H1 (cell line): ENCODE results near the gene GALNTL6. TPM values are rescaled to one million over a fixed set of nuclear protein-coding genes. Genes with fewer than 3 reads are reported as not detected.

ENCODE experiments used
- CTCF ChIA-PET: fragments of 300-600 bp; sonication (Branson Sonifier 250); formaldehyde crosslinking; loops from one replicate; lab custom pipeline; 2021; ENCODE audit not compliant: partially characterized antibody; lab: Charles Lee
- POLR2A ChIA-PET: fragments of 300-600 bp; sonication (Branson Sonifier 250); formaldehyde crosslinking; loops from one replicate; lab custom pipeline; 2021; ENCODE audit warnings: inconsistent platforms; ENCODE audit not compliant: partially characterized antibody; lab: Charles Lee
- DNase-seq, 2 experiments: peaks; one replicate each; pipeline versions ENCODE4 v3.0.0 to v3.0.0-alpha.2; 2010 to 2022; ENCODE audit warnings: low spot score in 2 of 2, low read depth in 1 of 2, mixed read lengths in 1 of 2
- FAIRE-seq: peaks from 2 replicates; lab custom pipeline; 2011; peaks lifted over from hg19 to GRCh38; lab: Jason Lieb, UNC
- H2AFZ ChIP-seq: 2 replicates; pipeline ENCODE4 v1.8.1; 2012; ENCODE audit warnings: low read length, inconsistent platforms
- H2AK5ac ChIP-seq: 2 replicates; pipeline ENCODE4 v1.6.1; 2013; ENCODE audit warnings: low read depth, low read length
- H2BK120ac ChIP-seq: replicated peaks from 2 replicates; pipeline ENCODE3; 2013; ENCODE audit warnings: low read depth, low read length, inconsistent platforms
- H2BK12ac ChIP-seq: 2 replicates; pipeline ENCODE4 v1.6.1; 2013; ENCODE audit warnings: low read depth, low read length
- H2BK15ac ChIP-seq: 2 replicates; pipeline ENCODE4 v1.6.1; 2013; ENCODE audit warnings: low read length
- H2BK20ac ChIP-seq: 2 replicates; pipeline ENCODE4 v1.6.1; 2013; ENCODE audit warnings: low read length
- H2BK5ac ChIP-seq: 2 replicates; pipeline ENCODE4 v1.6.1; 2013; ENCODE audit warnings: low read depth, low read length
- H3K14ac ChIP-seq: 2 replicates; pipeline ENCODE4 v1.6.1; 2013; ENCODE audit warnings: inconsistent platforms; ENCODE audit not compliant: insufficient read length
- H3K18ac ChIP-seq: 2 replicates; pipeline ENCODE4 v1.6.1; 2013; ENCODE audit warnings: low read length; ENCODE audit errors: extremely low read depth
- H3K23ac ChIP-seq: 2 replicates; pipeline ENCODE4 v1.6.1; 2013; ENCODE audit warnings: inconsistent platforms; ENCODE audit not compliant: insufficient read length
- H3K23me2 ChIP-seq: 2 replicates; pipeline ENCODE4 v1.6.1; 2013; ENCODE audit warnings: low read depth, low read length
- H3K27ac ChIP-seq: 2 replicates; pipeline ENCODE4 v1.6.1; 2011; ENCODE audit warnings: low read depth, low read length, inconsistent platforms
- H3K27me3 ChIP-seq, 4 experiments: replicated peaks in 1 of 4; 1 replicate in 1 of 4; 2 replicates in 3 of 4; pipeline versions ENCODE4 v1.6.1 to v1.8.1; 2011 to 2013; ENCODE audit warnings: low read length in 3 of 4, mild to moderate bottlenecking in 3 of 4, inconsistent platforms in 2 of 4, mixed read lengths in 2 of 4, moderate library complexity in 1 of 4; ENCODE audit not compliant: control insufficient read depth in 3 of 4, insufficient read depth in 3 of 4; ENCODE audit errors: extremely low read depth in 1 of 4
- H3K36me3 ChIP-seq, 4 experiments: 2 replicates each; pipeline versions ENCODE4 v1.6.1 to v1.8.1; 2011 to 2013; ENCODE audit warnings: mild to moderate bottlenecking in 4 of 4, low read length in 3 of 4, moderate library complexity in 2 of 4, control low read depth in 1 of 4, inconsistent platforms in 1 of 4; ENCODE audit not compliant: insufficient read depth in 4 of 4, control insufficient read depth in 2 of 4
- H3K4ac ChIP-seq: replicated peaks from 2 replicates; pipeline ENCODE3; 2013; ENCODE audit warnings: low read length, low read depth, mixed read lengths, inconsistent platforms; ENCODE audit not compliant: insufficient read length
- H3K4me1 ChIP-seq, 4 experiments: replicated peaks in 1 of 4; 1 replicate in 1 of 4; 2 replicates in 3 of 4; pipeline versions ENCODE4 v1.6.1 to v1.8.1; 2011 to 2013; ENCODE audit warnings: low read length in 3 of 4, inconsistent platforms in 2 of 4, mixed read lengths in 1 of 4; ENCODE audit not compliant: insufficient read depth in 4 of 4, control insufficient read depth in 3 of 4
- H3K4me2 ChIP-seq, 2 experiments: 2 replicates each; pipeline versions ENCODE4 v1.6.1 to v1.8.1; 2011 to 2013; ENCODE audit warnings: low read depth in 2 of 2, low read length in 2 of 2, control low read depth in 1 of 2, inconsistent platforms in 1 of 2, mild to moderate bottlenecking in 1 of 2; ENCODE audit not compliant: insufficient read depth in 1 of 2
- H3K4me3 ChIP-seq, 4 experiments: fragments of 200-600, 300-600 bp in 1 of 4; sonication (generic), shearing (Covaris generic), sonication (Bioruptor Twin) in 1 of 4; 2 replicates each; pipeline versions ENCODE4 v1.5.1 to v1.8.1; 2011 to 2016; ENCODE audit warnings: low read length in 4 of 4, low read depth in 3 of 4, control low read depth in 2 of 4, inconsistent platforms in 2 of 4, mild to moderate bottlenecking in 2 of 4, mixed read lengths in 1 of 4, moderate library complexity in 1 of 4; ENCODE audit not compliant: insufficient read depth in 2 of 4; ENCODE audit errors: extremely low read depth in 1 of 4
- H3K56ac ChIP-seq: replicated peaks from 2 replicates; pipeline ENCODE3; 2013; ENCODE audit warnings: low read depth, mild to moderate bottlenecking, mixed read lengths, low read length, inconsistent platforms; ENCODE audit not compliant: insufficient read length
- H3K79me1 ChIP-seq: 2 replicates; pipeline ENCODE4 v1.6.1; 2013; ENCODE audit warnings: low read depth, low read length, control low read depth
- H3K79me2 ChIP-seq, 2 experiments: 2 replicates each; pipeline versions ENCODE4 v1.6.1 to v1.8.1; 2012 to 2013; ENCODE audit warnings: low read length in 2 of 2, mild to moderate bottlenecking in 2 of 2, inconsistent platforms in 1 of 2; ENCODE audit not compliant: insufficient read depth in 2 of 2, control insufficient read depth in 1 of 2
- H3K9ac ChIP-seq, 4 experiments: replicated peaks in 1 of 4; 1 replicate in 1 of 4; 2 replicates in 3 of 4; pipeline versions ENCODE4 v1.6.1 to v1.8.1; 2011 to 2013; ENCODE audit warnings: low read depth in 3 of 4, low read length in 3 of 4, control low read depth in 2 of 4, mild to moderate bottlenecking in 2 of 4, moderate library complexity in 2 of 4, inconsistent platforms in 1 of 4; ENCODE audit errors: extremely low read depth in 1 of 4
- H3K9me3 ChIP-seq, 2 experiments: 2 replicates each; pipeline versions ENCODE4 v1.6.1 to v1.8.1; 2012 to 2013; ENCODE audit warnings: mild to moderate bottlenecking in 2 of 2, moderate library complexity in 2 of 2, control low read depth in 1 of 2, inconsistent platforms in 1 of 2, low read depth in 1 of 2, low read length in 1 of 2, mixed read lengths in 1 of 2; ENCODE audit not compliant: insufficient read depth in 2 of 2
- H4K20me1 ChIP-seq, 2 experiments: replicated peaks in 1 of 2; 2 replicates each; pipeline versions ENCODE3 to v1.8.1; 2011 to 2013; ENCODE audit warnings: inconsistent platforms in 2 of 2, low read length in 2 of 2, mild to moderate bottlenecking in 1 of 2; ENCODE audit not compliant: insufficient read depth in 2 of 2, control insufficient read depth in 1 of 2
- H4K5ac ChIP-seq: 2 replicates; pipeline ENCODE4 v1.6.1; 2013; ENCODE audit warnings: low read length, low read depth, mixed read lengths, inconsistent platforms; ENCODE audit not compliant: insufficient read length
- H4K8ac ChIP-seq: 2 replicates; pipeline ENCODE4 v1.8.0; 2013; ENCODE audit warnings: mild to moderate bottlenecking, moderate library complexity, low read length, inconsistent platforms; ENCODE audit not compliant: insufficient read depth; ENCODE audit errors: extremely low read depth
- H4K91ac ChIP-seq: replicated peaks from 2 replicates; pipeline ENCODE3; 2013; ENCODE audit warnings: low read length, mixed read lengths, inconsistent platforms; ENCODE audit not compliant: insufficient read length
- CHD1 ChIP-seq: IDR thresholded peaks from 2 replicates; pipeline ENCODE4 v1.6.1; 2012; ENCODE audit warnings: low read depth, low read length, improper control_type of control experiment
- EZH2 ChIP-seq: fragments of 200-600 bp; sonication (generic); IDR thresholded peaks from 2 replicates; pipeline ENCODE4 v1.7.1; 2012; ENCODE audit warnings: low read depth, mild to moderate bottlenecking, moderate library complexity, low read length, inconsistent platforms; ENCODE audit not compliant: severe bottlenecking
- NANOG ChIP-seq: IDR thresholded peaks from 2 replicates; pipeline ENCODE4 v1.6.1; 2011; ENCODE audit warnings: low read length, low read depth, mild to moderate bottlenecking, inconsistent platforms; ENCODE audit not compliant: insufficient read depth, poor library complexity, severe bottlenecking
- USF2 ChIP-seq: IDR thresholded peaks from 2 replicates; pipeline ENCODE4 v1.6.1; 2011; ENCODE audit warnings: low read length, improper control_type of control experiment
- WGBS, 2 experiments: shearing (Covaris generic) in 1 of 2; methylation state at CpG; one replicate each; pipeline versions ENCODE4 v1.1.6 to v1.1.7; 2013 to 2015; ENCODE audit warnings: low lambda C conversion rate in 2 of 2, mixed read lengths in 2 of 2, inconsistent platforms in 1 of 2, low coverage in 1 of 2, missing lambda C conversion rate in 1 of 2; ENCODE audit not compliant: insufficient replicate concordance in 2 of 2, insufficient coverage in 1 of 2, insufficient read length in 1 of 2; ENCODE audit errors: extremely low coverage in 1 of 2, missing lambda C conversion rate in 1 of 2; 5-methylcytosine and 5-hydroxymethylcytosine counted together
- polyA plus RNA-seq, 7 experiments: library from polyadenylated mRNA; depleted of rRNA in 3 of 7; stranded (reverse) in 5 of 7; unstranded in 2 of 7; fragments of >200 nt in 5 of 7; fragments of 200-250 nt in 2 of 7; gene quantifications; 1 replicate in 5 of 7; 2 replicates in 1 of 7; 4 replicates in 1 of 7; pipeline versions ENCODE4 v1.2.1 to v1.2.3, GENCODE V29; 2011 to 2013; ENCODE audit warnings: missing spikeins in 2 of 7, mixed read lengths in 2 of 7
- total RNA-seq: library from RNA; stranded (reverse); fragmentation: NEBNext Ultra II Directional; extraction: Animal tissue kit (Norgen Biotek cat#: 25700); gene quantifications from 2 replicates; pipeline ENCODE4 v1.2.1, GENCODE V29; 2021
- TF ChIP-seq, protein P1 (sequence below): IDR thresholded peaks from 2 replicates; pipeline ENCODE4 v1.6.1; 2012; ENCODE audit warnings: low read length, inconsistent platforms

GALNTL6 gene
- total and polyA plus RNA-seq, 2 of the 8 experiments (the other 6 are each of a cell fraction or from before 2014, with no cell fraction given), result 0.03 to 0.32 TPM

- H3K9me3 ChIP-seq, result peaks cover 0 to 3% of the 10 kb centered on the region in 2 experiments; a peak in 2 of 4 replicates
- H3K4me3 ChIP-seq, result no peak overlapping the region
- POLR2A ChIA-PET, result no interaction called here
- TF ChIP-seq NANOG (no peak), USF2 (no peak), CHD1 (no peak), EZH2 (no peak)
- TF ChIP-seq, protein P1, sequence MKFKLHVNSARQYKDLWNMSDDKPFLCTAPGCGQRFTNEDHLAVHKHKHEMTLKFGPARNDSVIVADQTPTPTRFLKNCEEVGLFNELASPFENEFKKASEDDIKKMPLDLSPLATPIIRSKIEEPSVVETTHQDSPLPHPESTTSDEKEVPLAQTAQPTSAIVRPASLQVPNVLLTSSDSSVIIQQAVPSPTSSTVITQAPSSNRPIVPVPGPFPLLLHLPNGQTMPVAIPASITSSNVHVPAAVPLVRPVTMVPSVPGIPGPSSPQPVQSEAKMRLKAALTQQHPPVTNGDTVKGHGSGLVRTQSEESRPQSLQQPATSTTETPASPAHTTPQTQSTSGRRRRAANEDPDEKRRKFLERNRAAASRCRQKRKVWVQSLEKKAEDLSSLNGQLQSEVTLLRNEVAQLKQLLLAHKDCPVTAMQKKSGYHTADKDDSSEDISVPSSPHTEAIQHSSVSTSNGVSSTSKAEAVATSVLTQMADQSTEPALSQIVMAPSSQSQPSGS, result no peak
These were observed 116.7 kb downstream of the GALNTL6 start for GRCh38 chr4:171929907-171930306.

More at GRCh38 chr4:171929907-171930306, 116.7 kb downstream of the GALNTL6 start:
- no peaks in the 10 kb centered on the region for H3K23me2 ChIP-seq
- no peak overlapping the region for H3K4me2 ChIP-seq
- no peak overlapping the region for H3K18ac ChIP-seq
- H2BK5ac ChIP-seq, result peak overlapping the region; percentile 25; the same call in 1 of the 2 replicates
- H3K79me2 ChIP-seq, result no peaks in the 10 kb centered on the region
- H3K9ac ChIP-seq, result no peak overlapping the region
- no peak overlapping the region for H2BK120ac ChIP-seq
- H2BK12ac ChIP-seq, result no peak overlapping the region; the same call in 1 of the 2 replicates
- no peak overlapping the region for H3K14ac ChIP-seq
- 88% methylated on average over 8 of the region's 8 CpGs; no CpG with 5 or more reads in 1 of the 2 experiments for WGBS, 2 experiments
- peaks cover 0 to 5% (median under 1%) of the 10 kb centered on the region in 4 experiments; a peak in 3 of 7 replicates for H3K4me1 ChIP-seq
- H3K36me3 ChIP-seq, result no peaks in the 10 kb centered on the region
- no peak overlapping the region for H3K27ac ChIP-seq
- no peak overlapping the region for H3K23ac ChIP-seq
- DNase-seq, result no peak
- CTCF ChIA-PET, result interaction anchor here (0.8 kb wide), 1 partner anchor 66 kb away, joined by 3 read pairs; no protein-coding TSS in a partner anchor
- H2AK5ac ChIP-seq, result no peak overlapping the region
- H2AFZ ChIP-seq, result no peak overlapping the region
- H3K79me1 ChIP-seq, result no peaks in the 10 kb centered on the region
- no peaks in the 10 kb centered on the region for H3K27me3 ChIP-seq
- H3K4ac ChIP-seq, result no peak overlapping the region
- H2BK20ac ChIP-seq, result peak overlapping the region; percentile 75; the same call in 1 of the 2 replicates
- no peak overlapping the region for H3K56ac ChIP-seq
- H4K20me1 ChIP-seq, result no peaks in the 10 kb centered on the region
- no peak for FAIRE-seq
- no peak overlapping the region for H4K91ac ChIP-seq
- H4K8ac ChIP-seq, result no peak overlapping the region
- H2BK15ac ChIP-seq, result no peak overlapping the region
- no peak overlapping the region for H4K5ac ChIP-seq
